AG04449 (cell line): Measurements from ENCODE around the gene MATCAP1.
A peak's percentile ranks its signal among the peaks of the same experiment; 100 is the strongest.

Experiments
- CTCF ChIA-PET: fragments of 350-600 bp; formaldehyde crosslinking; extraction: SDS; loops from one replicate; lab custom pipeline; 2021; ENCODE audit warnings: antibody characterized with exemption; lab: Yijun Ruan, JAX
- POLR2A ChIA-PET: fragments of 400-600, 350-600 bp; formaldehyde crosslinking; extraction: SDS; loops from one replicate; lab custom pipeline; 2020; ENCODE audit warnings: antibody characterized with exemption, inconsistent platforms; lab: Yijun Ruan, JAX
- DNase-seq: peaks from one replicate; pipeline ENCODE4 v3.0.0-alpha.2; 2010; ENCODE audit warnings: low read depth, low spot score
- H3K4me3 ChIP-seq: 2 replicates; pipeline ENCODE4 v1.5.1; 2011; ENCODE audit warnings: low read depth, mild to moderate bottlenecking, control low read depth, low read length
- TF ChIP-seq, protein P1 (sequence below): IDR thresholded peaks from one replicate; pipeline ENCODE4 v1.5.1; 2011; ENCODE audit warnings: mild to moderate bottlenecking, moderate library complexity, low read length, control low read depth, inconsistent platforms; ENCODE audit not compliant: insufficient read depth; ENCODE audit errors: missing control alignments

Gene MATCAP1

GRCh38 chr16:67155295-67156142, 28.2 kb downstream of the MATCAP1 start:
- H3K4me3 ChIP-seq, result peak overlapping the region; percentile 34
- DNase-seq, result no peak
- POLR2A ChIA-PET, result interaction anchor here (0.5 to 1.1 kb wide), 4 partner anchors 18 to 141 kb away, joined by 3 to 6 read pairs (median 3); no protein-coding TSS in a partner anchor
- TF ChIP-seq, protein P1, sequence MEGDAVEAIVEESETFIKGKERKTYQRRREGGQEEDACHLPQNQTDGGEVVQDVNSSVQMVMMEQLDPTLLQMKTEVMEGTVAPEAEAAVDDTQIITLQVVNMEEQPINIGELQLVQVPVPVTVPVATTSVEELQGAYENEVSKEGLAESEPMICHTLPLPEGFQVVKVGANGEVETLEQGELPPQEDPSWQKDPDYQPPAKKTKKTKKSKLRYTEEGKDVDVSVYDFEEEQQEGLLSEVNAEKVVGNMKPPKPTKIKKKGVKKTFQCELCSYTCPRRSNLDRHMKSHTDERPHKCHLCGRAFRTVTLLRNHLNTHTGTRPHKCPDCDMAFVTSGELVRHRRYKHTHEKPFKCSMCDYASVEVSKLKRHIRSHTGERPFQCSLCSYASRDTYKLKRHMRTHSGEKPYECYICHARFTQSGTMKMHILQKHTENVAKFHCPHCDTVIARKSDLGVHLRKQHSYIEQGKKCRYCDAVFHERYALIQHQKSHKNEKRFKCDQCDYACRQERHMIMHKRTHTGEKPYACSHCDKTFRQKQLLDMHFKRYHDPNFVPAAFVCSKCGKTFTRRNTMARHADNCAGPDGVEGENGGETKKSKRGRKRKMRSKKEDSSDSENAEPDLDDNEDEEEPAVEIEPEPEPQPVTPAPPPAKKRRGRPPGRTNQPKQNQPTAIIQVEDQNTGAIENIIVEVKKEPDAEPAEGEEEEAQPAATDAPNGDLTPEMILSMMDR, result peak; percentile 85
- CTCF ChIA-PET, result interaction anchor here (0.6 to 13.2 kb wide), 63 partner anchors 8 to 527 kb away, joined by 3 to 241 read pairs (median 7); partner anchors contain the start of genes CBFB, CES3, CES4A and EXOC3L1

- POLR2A ChIA-PET, result interaction anchor here (0.5 to 1.1 kb wide), 4 partner anchors 19 to 140 kb away, joined by 3 to 6 read pairs (median 3); no protein-coding TSS in a partner anchor
Observed at GRCh38 chr16:67154578-67155294, 29.0 kb downstream of the MATCAP1 start.

GRCh38 chr16:67151431-67152097, 32.2 kb downstream of the MATCAP1 start:
- POLR2A ChIA-PET, result interaction anchor here (1.1 to 1.5 kb wide), 4 partner anchors 10 to 134 kb away, joined by 3 to 6 read pairs (median 4); no protein-coding TSS in a partner anchor
- peak overlapping the region; percentile 64 for H3K4me3 ChIP-seq
- CTCF ChIA-PET, result interaction anchor here (0.8 to 13.2 kb wide), 17 partner anchors 8 to 204 kb away, joined by 3 to 241 read pairs (median 4); partner anchors contain the start of genes CES3, FBXL8, NOL3 and TRADD
- TF ChIP-seq, protein P1, result no peak
- no peak for DNase-seq

More at GRCh38 chr16:67154578-67155294, 29.0 kb downstream of the MATCAP1 start:
- H3K4me3 ChIP-seq, result peak overlapping the region; percentile 34
- CTCF ChIA-PET, result interaction anchor here (0.6 to 13.2 kb wide), 62 partner anchors 9 to 356 kb away, joined by 3 to 241 read pairs (median 7); partner anchors contain the start of genes CBFB, CES3, CES4A and EXOC3L1
- DNase-seq, result no peak
- TF ChIP-seq, protein P1, result no peak

DNA sequence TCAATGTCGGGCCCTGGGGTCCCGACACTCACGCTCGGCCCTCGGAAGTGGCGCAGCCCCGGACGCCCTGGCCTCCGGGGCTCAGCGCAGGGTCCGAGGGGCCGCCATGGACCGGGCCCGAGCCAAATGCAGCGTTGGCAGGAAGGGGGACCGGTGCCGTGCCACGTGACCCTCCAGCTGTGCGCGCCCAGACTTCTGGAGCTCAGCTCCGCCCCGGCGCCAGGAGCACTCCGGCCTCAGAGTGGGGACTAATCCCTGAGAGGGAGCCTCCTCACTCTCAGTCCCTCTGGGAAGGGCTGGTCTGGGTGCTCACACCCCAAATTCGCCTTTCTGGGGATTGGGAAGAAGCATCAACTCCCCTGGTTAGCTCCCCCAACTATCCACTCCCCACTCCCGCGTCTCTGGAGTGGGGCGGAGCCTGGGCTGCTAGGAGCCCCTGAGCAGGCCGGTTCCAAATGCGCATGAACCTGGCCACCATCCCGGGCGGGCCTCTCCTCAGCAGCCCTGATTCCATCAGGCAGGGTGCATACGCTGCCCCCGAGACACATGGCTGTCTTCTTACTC, 32.8 kb downstream of the MATCAP1 start, which contains the start of gene B3GNT9:
B3GNT9 (minus strand) TSS at position 166 of the 564 bp plus-strand sequence. CDS start 513 bp downstream, outside the sequence.
- ChIA-PET POLR2A (interaction anchor here (0.7 to 1.5 kb wide), 7 partner anchors 9 to 133 kb away, joined by 3 to 6 read pairs (median 4); partner anchors contain the start of gene NOL3), CTCF (interaction anchor here (0.8 to 13.2 kb wide), 17 partner anchors 9 to 203 kb away, joined by 3 to 241 read pairs (median 4); partner anchors contain the start of genes CES3, FBXL8, NOL3 and TRADD)
- DNase-seq, result no peak
- peak within 1 kb of the TSS; percentile 64 for H3K4me3 ChIP-seq
- TF ChIP-seq, protein P1, result no peak
